Tongue (tissue), 2 donors: Measurements from ENCODE around the gene RUFY1. TPM values are rescaled to one million over a fixed set of nuclear protein-coding genes. Genes with fewer than 3 reads are reported as not detected.

ENCODE experiments used
- small RNA-seq: library from RNA; depleted of rRNA; stranded (forward); fragments of <200 nt; gene quantifications from one replicate; pipeline ENCODE3, GENCODE V24; 2014; ENCODE audit warnings: low replicate concordance
- total RNA-seq: library from RNA; depleted of rRNA; stranded (reverse); fragments of >200 nt; gene quantifications from one replicate; pipeline ENCODE4 v1.2.3, GENCODE V29; 2014

RUFY1 gene
- total RNA-seq, 1 donor from 2014 or later, result 41.4 TPM

Small RNAs within 50 kb of the gene (small RNA-seq; reads per million reads assigned to genes)
- gene AC136628.3, result not detected
- gene RF00017, result not detected

Other genes with a start within 250 kb of the RUFY1 start
- gene ADAMTS2, start 205.1 kb upstream of the RUFY1 start, total RNA-seq, result 61.1 TPM
- gene HNRNPH1, start 73.1 kb downstream of the RUFY1 start, total RNA-seq, result 726 TPM
- gene CBY3, start 130.5 kb downstream of the RUFY1 start, total RNA-seq, result not detected
- 353 TPM for gene CANX, start 148.4 kb downstream of the RUFY1 start, total RNA-seq
- 19.6 TPM for gene MAML1, start 182.3 kb downstream of the RUFY1 start, total RNA-seq
- gene LTC4S, start 243.4 kb downstream of the RUFY1 start, total RNA-seq, result not detected